Measurements from ENCODE around the gene DCTN5. TPM values are rescaled to one million over a fixed set of nuclear protein-coding genes. Genes with fewer than 3 reads are reported as not detected.

The DCTN5 gene
- total and polyA plus RNA-seq, 2 of the 13 experiments (the other 11 are each of a cell fraction or from before 2014, with no cell fraction given), result 105 to 207 TPM

DNA sequence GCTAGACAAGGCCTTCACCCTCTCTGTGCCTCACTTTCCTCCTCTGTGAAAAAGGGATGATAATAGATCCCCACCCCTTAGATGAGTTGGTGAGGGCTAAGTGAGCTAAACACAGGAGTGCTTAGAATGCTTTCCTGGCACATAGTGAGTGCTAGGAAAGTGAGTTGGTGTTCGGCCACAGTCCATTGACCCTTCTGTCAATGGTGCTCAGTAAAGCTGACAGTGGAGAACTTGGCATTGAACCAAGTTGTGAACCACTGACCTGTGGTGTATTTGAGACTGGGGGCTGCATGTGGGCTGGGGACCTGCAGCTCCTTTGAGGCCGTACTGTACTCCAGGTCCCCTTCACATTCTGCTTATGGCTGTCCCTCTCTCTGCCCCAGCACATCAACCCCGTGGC lies 42.2 kb downstream of the DCTN5 start:
- Histone ChIP-seq H3K36me3 (replicated peaks in 1 of 2; ENCODE audit: control insufficient read depth in 1 of 2, insufficient read depth in 2 of 2, low read length in 2 of 2) (peaks cover 50 to 76% of the 10 kb centered on the region in 2 experiments), H3K27ac (ENCODE audit: extremely low read length, insufficient read depth, low read length) (no peak overlapping the region), H3K9ac (ENCODE audit: insufficient read depth, low read depth, low read length) (no peak overlapping the region), H4K20me1 (ENCODE audit: insufficient read depth, low read length) (peaks cover 6% of the 10 kb centered on the region; the same call in 1 of the 2 replicates), H3K4me3 (replicated peaks in 1 of 3; ENCODE audit: insufficient read depth in 1 of 3, low read depth in 2 of 3, low read length in 3 of 3) (no peak overlapping the region), H3K9me3 (ENCODE audit: low read length) (no peaks in the 10 kb centered on the region), H2AFZ (ENCODE audit: low read length) (no peak overlapping the region), H3K4me1 (ENCODE audit: insufficient read depth, low read length) (peaks cover 29% of the 10 kb centered on the region), H3K4me2 (ENCODE audit: low read depth, low read length) (no peak overlapping the region), H3K79me2 (ENCODE audit: insufficient read depth, low read length) (peaks cover 48% of the 10 kb centered on the region), H3K27me3 (ENCODE audit: control insufficient read depth in 1 of 2, insufficient read depth in 2 of 2, low read length in 2 of 2) (no peaks in the 10 kb centered on the region; a peak in 1 of 5 replicates)
- no TSS peak for BruUV-seq (replicated peaks)
- CTCF ChIA-PET (ENCODE audit: low intra/inter-chr PET ratio, low total read pairs), result no interaction called here
- in situ Hi-C loops (cut with HindIII; ENCODE audit: extremely low pct_ligation_motif_present, low pct_unique_long_range_greater_than_20kb) (no loop called here), intact Hi-C loops (cut with micrococcal nuclease; ENCODE audit: unreplicated experiment) (no loop called here)
- DNase-seq (ENCODE audit: low spot score) (no peak), FAIRE-seq (no peak), ATAC-seq (no peak)
- WGBS (ENCODE audit: low lambda C conversion rate), result 99% methylated on average over 3 of the region's 3 CpGs
- TF ChIP-seq ZNF333 (CRISPR knock-in tag; IDR thresholded peaks at IDR 0.05; ENCODE audit: borderline replicate concordance) (no peak), RBM22 (optimal IDR thresholded peaks at IDR 0.05; ENCODE audit: low read length) (peak; percentile 83), ZNF558 (CRISPR knock-in tag; IDR thresholded peaks at IDR 0.05; ENCODE audit: borderline replicate concordance) (no peak), KLF9 (CRISPR knock-in tag; IDR thresholded peaks at IDR 0.05; ENCODE audit: low read depth) (no peak)
- TF ChIP-seq, protein P1, sequence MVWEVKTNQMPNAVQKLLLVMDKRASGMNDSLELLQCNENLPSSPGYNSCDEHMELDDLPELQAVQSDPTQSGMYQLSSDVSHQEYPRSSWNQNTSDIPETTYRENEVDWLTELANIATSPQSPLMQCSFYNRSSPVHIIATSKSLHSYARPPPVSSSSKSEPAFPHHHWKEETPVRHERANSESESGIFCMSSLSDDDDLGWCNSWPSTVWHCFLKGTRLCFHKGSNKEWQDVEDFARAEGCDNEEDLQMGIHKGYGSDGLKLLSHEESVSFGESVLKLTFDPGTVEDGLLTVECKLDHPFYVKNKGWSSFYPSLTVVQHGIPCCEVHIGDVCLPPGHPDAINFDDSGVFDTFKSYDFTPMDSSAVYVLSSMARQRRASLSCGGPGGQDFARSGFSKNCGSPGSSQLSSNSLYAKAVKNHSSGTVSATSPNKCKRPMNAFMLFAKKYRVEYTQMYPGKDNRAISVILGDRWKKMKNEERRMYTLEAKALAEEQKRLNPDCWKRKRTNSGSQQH (CRISPR knock-in tag; IDR thresholded peaks at IDR 0.05; ENCODE audit: low read depth), result no peak
- TF ChIP-seq, protein P2, sequence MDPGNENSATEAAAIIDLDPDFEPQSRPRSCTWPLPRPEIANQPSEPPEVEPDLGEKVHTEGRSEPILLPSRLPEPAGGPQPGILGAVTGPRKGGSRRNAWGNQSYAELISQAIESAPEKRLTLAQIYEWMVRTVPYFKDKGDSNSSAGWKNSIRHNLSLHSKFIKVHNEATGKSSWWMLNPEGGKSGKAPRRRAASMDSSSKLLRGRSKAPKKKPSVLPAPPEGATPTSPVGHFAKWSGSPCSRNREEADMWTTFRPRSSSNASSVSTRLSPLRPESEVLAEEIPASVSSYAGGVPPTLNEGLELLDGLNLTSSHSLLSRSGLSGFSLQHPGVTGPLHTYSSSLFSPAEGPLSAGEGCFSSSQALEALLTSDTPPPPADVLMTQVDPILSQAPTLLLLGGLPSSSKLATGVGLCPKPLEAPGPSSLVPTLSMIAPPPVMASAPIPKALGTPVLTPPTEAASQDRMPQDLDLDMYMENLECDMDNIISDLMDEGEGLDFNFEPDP (CRISPR knock-in tag; conservative IDR thresholded peaks at IDR 0.05), result 0 out of 2 replicates have a peak, but pooled peaks have one; percentile 64
- POLR2A ChIA-PET, result no interaction called here
